ENCODE measurements around the gene BRS3.

DNA sequence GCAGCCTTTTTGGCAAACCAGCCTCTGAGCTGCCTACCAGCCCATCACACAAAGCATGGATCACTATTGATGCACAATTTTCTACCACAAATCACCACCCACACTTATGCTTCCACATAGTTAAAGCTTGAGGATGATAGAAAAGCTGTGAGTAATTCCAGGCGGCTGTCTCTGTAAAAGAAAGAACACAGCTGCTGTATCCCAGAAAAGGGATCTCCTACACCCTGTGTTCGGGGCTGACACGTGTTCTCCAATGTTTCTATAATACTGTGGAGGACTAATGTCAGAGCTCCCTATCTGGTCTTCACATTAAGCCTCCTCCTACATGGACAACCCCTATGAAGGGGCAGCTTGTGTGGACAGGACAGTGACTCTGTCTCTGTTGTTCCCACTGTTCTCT, 12.5 kb upstream of the BRS3 start:
- TF ChIP-seq, protein P1, sequence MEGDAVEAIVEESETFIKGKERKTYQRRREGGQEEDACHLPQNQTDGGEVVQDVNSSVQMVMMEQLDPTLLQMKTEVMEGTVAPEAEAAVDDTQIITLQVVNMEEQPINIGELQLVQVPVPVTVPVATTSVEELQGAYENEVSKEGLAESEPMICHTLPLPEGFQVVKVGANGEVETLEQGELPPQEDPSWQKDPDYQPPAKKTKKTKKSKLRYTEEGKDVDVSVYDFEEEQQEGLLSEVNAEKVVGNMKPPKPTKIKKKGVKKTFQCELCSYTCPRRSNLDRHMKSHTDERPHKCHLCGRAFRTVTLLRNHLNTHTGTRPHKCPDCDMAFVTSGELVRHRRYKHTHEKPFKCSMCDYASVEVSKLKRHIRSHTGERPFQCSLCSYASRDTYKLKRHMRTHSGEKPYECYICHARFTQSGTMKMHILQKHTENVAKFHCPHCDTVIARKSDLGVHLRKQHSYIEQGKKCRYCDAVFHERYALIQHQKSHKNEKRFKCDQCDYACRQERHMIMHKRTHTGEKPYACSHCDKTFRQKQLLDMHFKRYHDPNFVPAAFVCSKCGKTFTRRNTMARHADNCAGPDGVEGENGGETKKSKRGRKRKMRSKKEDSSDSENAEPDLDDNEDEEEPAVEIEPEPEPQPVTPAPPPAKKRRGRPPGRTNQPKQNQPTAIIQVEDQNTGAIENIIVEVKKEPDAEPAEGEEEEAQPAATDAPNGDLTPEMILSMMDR (IDR thresholded peaks at IDR 0.05) = no peak
- no peak for TF ChIP-seq POLR2A (IDR thresholded peaks at IDR 0.05)

Data from vagina (tissue), 2 donors.